GM12892 (cell line): ENCODE measurements around the gene PHTF1.

Source experiments
- POLR2A ChIP-seq: IDR thresholded peaks from 2 replicates; pipeline ENCODE4 v1.6.1; 2011; ENCODE audit warnings: low read depth, low read length, control low read depth
- POLR2AphosphoS5 ChIP-seq: IDR thresholded peaks from 2 replicates; pipeline ENCODE4 v1.6.1; 2011; ENCODE audit warnings: low read depth, low read length, control low read depth
- TAF1 ChIP-seq: IDR thresholded peaks from 2 replicates; pipeline ENCODE4 v1.6.1; 2011; ENCODE audit warnings: low read depth, mild to moderate bottlenecking, control low read depth, low read length, borderline replicate concordance

- no peak for TF ChIP-seq POLR2AphosphoS5
- no peak for TF ChIP-seq POLR2A
- no peak for TF ChIP-seq TAF1
These were observed 57.9 kb downstream of the PHTF1 start for GRCh38 chr1:113701429-113701828.
